Naive thymus-derived CD4-positive, alpha-beta T cell (primary cell): ENCODE measurements around the gene BLVRB. TPM values are rescaled to one million over a fixed set of nuclear protein-coding genes. Genes with fewer than 3 reads are reported as not detected.

Experiments used
- ATAC-seq: fragments of 150-1000 bp; cut with Tn5 transposase; 2 replicates; pipeline ENCODE4 v1.10.0; 2021; ENCODE audit warnings: mild to moderate bottlenecking, moderate library complexity
- CTCF ChIA-PET: fragments of 350-600 bp; sonication (Branson Sonifier 250); formaldehyde crosslinking; loops from one replicate; lab custom pipeline; 2021; ENCODE audit warnings: antibody characterized with exemption; lab: Charles Lee
- POLR2A ChIA-PET: fragments of 350-600 bp; sonication (Branson Sonifier 250); formaldehyde crosslinking; loops from one replicate; lab custom pipeline; 2021; ENCODE audit warnings: antibody characterized with exemption, inconsistent platforms; lab: Charles Lee
- DNase-seq, 9 donors: peaks; one replicate each; pipeline versions ENCODE4 v3.0.0 to v3.0.0-alpha.2; 2020 to 2022; ENCODE audit warnings: mixed read lengths in 1 of 9
- H3K27ac ChIP-seq: one replicate; pipeline ENCODE4 v1.7.0; 2013; ENCODE audit warnings: mild to moderate bottlenecking, low read depth, low read length, moderate library complexity
- H3K27me3 ChIP-seq, 2 donors: one replicate each; pipeline ENCODE4 v1.7.0; 2013; ENCODE audit warnings: low read length in 2 of 2, mild to moderate bottlenecking in 2 of 2, moderate library complexity in 2 of 2; ENCODE audit not compliant: control insufficient read depth in 2 of 2, insufficient read depth in 2 of 2
- H3K36me3 ChIP-seq, 3 experiments: 1 replicate in 2 of 3; 2 replicates in 1 of 3; pipeline ENCODE4 v1.7.0; 2013; ENCODE audit warnings: low read length in 3 of 3, mild to moderate bottlenecking in 3 of 3, moderate library complexity in 1 of 3; ENCODE audit not compliant: insufficient read depth in 3 of 3, control insufficient read depth in 2 of 3
- H3K4me1 ChIP-seq, 2 donors: one replicate each; pipeline ENCODE4 v1.7.0; 2013; ENCODE audit warnings: low read length in 2 of 2, mild to moderate bottlenecking in 2 of 2, moderate library complexity in 1 of 2; ENCODE audit not compliant: control insufficient read depth in 2 of 2, insufficient read depth in 2 of 2
- H3K4me3 ChIP-seq: 2 replicates; pipeline ENCODE4 v1.7.0; 2013; ENCODE audit warnings: mild to moderate bottlenecking, low read length
- H3K9me3 ChIP-seq, 3 experiments: 1 replicate in 2 of 3; 2 replicates in 1 of 3; pipeline ENCODE4 v1.7.0; 2013; ENCODE audit warnings: low read length in 3 of 3; ENCODE audit not compliant: control insufficient read depth in 2 of 3
- H3K27ac Mint-ChIP-seq, 9 donors: one replicate each; pipeline ENCODE4 v1.8.0; 2020 to 2022; ENCODE audit warnings: mixed read lengths in 9 of 9, mild to moderate bottlenecking in 8 of 9, moderate library complexity in 5 of 9, inconsistent platforms in 2 of 9
- H3K27me3 Mint-ChIP-seq, 5 donors: one replicate each; pipeline ENCODE4 v1.8.0; 2021 to 2022; ENCODE audit warnings: mixed read lengths in 5 of 5, mild to moderate bottlenecking in 1 of 5
- H3K36me3 Mint-ChIP-seq, 5 donors: one replicate each; pipeline ENCODE4 v1.8.0; 2020 to 2022; ENCODE audit warnings: mixed read lengths in 5 of 5, mild to moderate bottlenecking in 3 of 5, inconsistent platforms in 1 of 5
- H3K4me1 Mint-ChIP-seq, 7 donors: one replicate each; pipeline ENCODE4 v1.8.0; 2020 to 2022; ENCODE audit warnings: mixed read lengths in 7 of 7, mild to moderate bottlenecking in 3 of 7, inconsistent platforms in 1 of 7
- H3K4me3 Mint-ChIP-seq, 10 donors: one replicate each; pipeline ENCODE4 v1.8.0; 2020 to 2022; ENCODE audit warnings: mild to moderate bottlenecking in 10 of 10, mixed read lengths in 10 of 10, moderate library complexity in 6 of 10, inconsistent platforms in 2 of 10
- H3K9me3 Mint-ChIP-seq, 11 donors: one replicate each; pipeline ENCODE4 v1.8.0; 2020 to 2022; ENCODE audit warnings: mixed read lengths in 11 of 11, mild to moderate bottlenecking in 4 of 11, inconsistent platforms in 1 of 11, moderate library complexity in 1 of 11
- intact Hi-C, 2 donors: fragments of 100-400 bp; cut with micrococcal nuclease; formaldehyde crosslinking; loops; one replicate each; pipeline ENCODE4 v1.15.1; 2023
- polyA plus RNA-seq, 2 donors: library from polyadenylated mRNA; unstranded; fragments of 300-500 nt; fragmentation: Illumina TruSeq; gene quantifications; one replicate each; pipeline ENCODE4 v1.2.3, GENCODE V29; 2021
- total RNA-seq, 6 experiments: library from RNA in 5 of 6; stranded (reverse) in 5 of 6; gene quantifications; 1 replicate in 5 of 6; 2 replicates in 1 of 6; pipeline ENCODE4 v1.2.3 and lab custom pipeline; 2021 to 2026

BLVRB gene
- total RNA-seq (10 to 100 TPM; 11.0 to 42.2 (median 13.3) TPM), polyA plus RNA-seq (10 to 100 TPM; 27.6 TPM), total RNA-seq (lab: John Stamatoyannopoulos, UW) (2.0 reads per million, percentile 9 among the genes with 10 or more reads in this experiment)

DNA sequence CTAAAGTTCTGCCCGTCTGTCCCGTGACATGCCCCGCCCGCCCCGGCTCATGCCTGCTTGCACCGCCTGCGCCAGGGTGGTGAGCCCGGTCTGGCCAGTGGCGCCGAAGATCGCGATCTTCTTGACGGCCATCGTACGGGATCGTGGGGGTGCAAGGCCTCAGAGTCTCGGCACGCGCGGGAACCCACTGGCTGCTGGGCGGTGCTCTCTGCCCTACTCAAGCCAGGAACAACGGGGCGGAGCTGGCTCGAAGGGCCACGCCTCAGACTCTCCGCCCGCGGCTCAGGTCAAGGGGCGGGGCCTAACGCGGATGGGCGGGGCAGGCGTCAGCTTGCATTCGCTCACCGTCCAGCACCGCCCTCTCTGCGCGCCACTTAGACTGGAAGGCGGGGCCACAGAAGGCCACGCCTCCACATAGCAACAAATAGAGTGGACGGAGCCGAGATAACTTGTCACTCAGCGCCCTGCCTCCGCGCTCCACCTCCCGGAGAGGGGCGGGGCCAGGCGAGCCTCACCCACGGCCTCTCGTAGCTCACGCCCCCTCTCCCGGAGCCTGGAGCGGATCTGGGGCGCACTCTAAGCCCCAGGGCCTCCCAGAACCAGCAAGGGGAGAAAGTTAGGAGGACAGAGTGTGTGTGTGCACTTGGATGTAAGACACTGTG, at the start of gene BLVRB:
BLVRB (minus strand) TSS at position 189 of the 662 bp plus-strand sequence; CDS start at position 132, 57 bp downstream.
- peaks cover 3 to 4% of the 10 kb centered on the region in 2 donors for H3K27me3 ChIP-seq
- H3K27me3 Mint-ChIP-seq: peaks cover 6 to 28% (median 7%) of the 10 kb centered on the region in 5 donors
- DNase-seq (peak; percentile 98 to 100 (median 99)), ATAC-seq (peak; percentile 90)
- peaks cover 18 to 27% (median 25%) of the 10 kb centered on the region in 7 donors for H3K4me1 Mint-ChIP-seq
- H3K27ac Mint-ChIP-seq: peak within 1 kb of the TSS; percentile 70 to 94 (median 87)
- ChIA-PET CTCF (interaction anchor here (0.6 to 5.7 kb wide), 7 partner anchors 12 to 169 kb away, joined by 3 to 33 read pairs (median 5); partner anchors contain the start of gene SERTAD1), POLR2A (interaction anchor here (0.5 to 4.5 kb wide), 12 partner anchors 8 to 148 kb away, joined by 3 to 47 read pairs (median 4); partner anchors contain the start of genes C19orf47, PLD3, SERTAD1 and SERTAD3)
- no peaks in the 10 kb centered on the region for H3K36me3 ChIP-seq
- H3K4me3 ChIP-seq: peak within 1 kb of the TSS; percentile 44
- H3K4me1 ChIP-seq: peaks cover 0 to 7% of the 10 kb centered on the region in 2 donors
- peaks cover 0 to 6% (median 0%) of the 10 kb centered on the region in 5 donors for H3K36me3 Mint-ChIP-seq
- H3K27ac ChIP-seq: peak within 1 kb of the TSS; percentile 66
- H3K9me3 Mint-ChIP-seq: peaks cover 0 to 2% (median 0%) of the 10 kb centered on the region in 11 donors
- peak within 1 kb of the TSS; percentile 83 to 95 (median 86) for H3K4me3 Mint-ChIP-seq
- no peaks in the 10 kb centered on the region for H3K9me3 ChIP-seq
- intact Hi-C loops: loop anchor here (1.0 to 10.0 kb wide), 19 partner anchors 21 to 1817 kb away; partner anchors contain the start of genes COQ8B (in 2 of the 2), ITPKC (in 2 of the 2), SERTAD3 (in 2 of the 2) and ACTMAP (in 1 of the 2)

- Mint-ChIP-seq H3K9me3 (peaks cover 0 to 2% (median 0%) of the 10 kb centered on the region in 11 donors), H3K27me3 (peaks cover 29 to 53% (median 49%) of the 10 kb centered on the region in 5 donors), H3K36me3 (peaks cover 0 to 16% (median 0%) of the 10 kb centered on the region in 5 donors), H3K4me1 (peaks cover 3 to 15% (median 13%) of the 10 kb centered on the region in 7 donors), H3K27ac (no peak overlapping the region), H3K4me3 (peak overlapping the region in 5 of 10 donors; percentile 3 to 71 (median 26))
- Histone ChIP-seq H3K36me3 (no peaks in the 10 kb centered on the region), H3K4me3 (no peak overlapping the region), H3K27me3 (no peaks in the 10 kb centered on the region), H3K4me1 (no peaks in the 10 kb centered on the region), H3K27ac (no peak overlapping the region), H3K9me3 (no peaks in the 10 kb centered on the region)
- ATAC-seq (no peak), DNase-seq (no peak)
- intact Hi-C loops: no loop called here
- ChIA-PET CTCF (interaction anchor here (0.5 kb wide), 1 partner anchor 370 kb away, joined by 6 read pairs; no protein-coding TSS in a partner anchor), POLR2A (no interaction called here)
These were observed 48.3 kb upstream of the BLVRB start for GRCh38 chr19:40513741-40514315.

- Mint-ChIP-seq H3K4me1 (peaks cover 3 to 15% (median 13%) of the 10 kb centered on the region in 7 donors), H3K27me3 (peaks cover 29 to 54% (median 53%) of the 10 kb centered on the region in 5 donors), H3K27ac (no peak overlapping the region), H3K36me3 (peaks cover 0 to 16% (median 0%) of the 10 kb centered on the region in 5 donors), H3K4me3 (peak overlapping the region in 3 of 10 donors; percentile 4 to 71 (median 50)), H3K9me3 (peaks cover 0 to 2% (median 0%) of the 10 kb centered on the region in 11 donors)
- no peaks in the 10 kb centered on the region for H3K36me3 ChIP-seq
- ATAC-seq (no peak), DNase-seq (no peak)
- intact Hi-C loops: no loop called here
- CTCF ChIA-PET: interaction anchor here (0.5 kb wide), 1 partner anchor 369 kb away, joined by 6 read pairs; no protein-coding TSS in a partner anchor
- no peak overlapping the region for H3K4me3 ChIP-seq
- H3K27ac ChIP-seq: no peak overlapping the region
- H3K27me3 ChIP-seq: no peaks in the 10 kb centered on the region
- POLR2A ChIA-PET: no interaction called here
- no peaks in the 10 kb centered on the region for H3K9me3 ChIP-seq
- no peaks in the 10 kb centered on the region for H3K4me1 ChIP-seq
These were observed 47.8 kb upstream of the BLVRB start for GRCh38 chr19:40513345-40513678.

GRCh38 chr19:40512473-40513344, 47.2 kb upstream of the BLVRB start:
- DNase-seq (no peak), ATAC-seq (peak; percentile 18)
- Histone ChIP-seq H3K9me3 (no peaks in the 10 kb centered on the region), H3K4me3 (no peak overlapping the region), H3K4me1 (no peaks in the 10 kb centered on the region), H3K27me3 (no peaks in the 10 kb centered on the region), H3K36me3 (no peaks in the 10 kb centered on the region), H3K27ac (no peak overlapping the region)
- intact Hi-C loops: no loop called here
- no peak overlapping the region for H3K27ac Mint-ChIP-seq
- H3K27me3 Mint-ChIP-seq: peaks cover 29 to 53% (median 51%) of the 10 kb centered on the region in 5 donors
- H3K9me3 Mint-ChIP-seq: peaks cover 0 to 2% (median 0%) of the 10 kb centered on the region in 11 donors
- peaks cover 0 to 16% (median 0%) of the 10 kb centered on the region in 5 donors for H3K36me3 Mint-ChIP-seq
- CTCF ChIA-PET: no interaction called here
- peaks cover 3 to 15% (median 13%) of the 10 kb centered on the region in 7 donors for H3K4me1 Mint-ChIP-seq
- H3K4me3 Mint-ChIP-seq: peak overlapping the region in 8 of 10 donors; percentile 15 to 73 (median 44)
- POLR2A ChIA-PET: no interaction called here

GRCh38 chr19:40512110-40512472, 46.5 kb upstream of the BLVRB start:
- POLR2A ChIA-PET: no interaction called here

DNA sequence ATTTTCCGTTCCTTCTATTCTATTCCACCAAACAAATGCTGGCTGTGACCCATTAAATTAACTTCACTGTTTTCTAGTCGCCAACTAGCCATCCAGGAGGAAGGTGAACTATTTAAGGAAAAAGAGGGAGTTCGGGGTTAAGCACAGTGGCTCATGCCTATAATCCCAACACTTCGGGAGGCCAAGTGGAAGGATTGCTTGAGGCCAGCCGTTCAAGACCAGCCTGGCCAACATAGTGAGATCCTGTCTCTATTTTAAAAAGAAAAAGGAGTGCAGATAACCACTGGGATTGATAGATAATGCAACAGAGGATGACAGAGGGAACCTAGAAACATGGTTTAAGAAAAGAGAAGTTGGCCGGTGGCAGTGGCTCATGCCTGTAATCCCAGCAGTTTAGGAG, 45.9 kb upstream of the BLVRB start:
- ChIA-PET CTCF (no interaction called here), POLR2A (no interaction called here)
- H3K4me1 ChIP-seq: no peaks in the 10 kb centered on the region
- no peak overlapping the region for H3K27ac Mint-ChIP-seq
- no peak for ATAC-seq
- H3K27me3 Mint-ChIP-seq: peaks cover 29 to 48% (median 41%) of the 10 kb centered on the region in 5 donors
- DNase-seq: no peak
- no peaks in the 10 kb centered on the region for H3K9me3 ChIP-seq
- H3K36me3 ChIP-seq: no peaks in the 10 kb centered on the region
- no peaks in the 10 kb centered on the region for H3K27me3 ChIP-seq
- H3K4me3 ChIP-seq: no peak overlapping the region
- intact Hi-C loops: no loop called here
- peaks cover 0 to 2% (median 0%) of the 10 kb centered on the region in 11 donors for H3K9me3 Mint-ChIP-seq
- peaks cover 3 to 15% (median 13%) of the 10 kb centered on the region in 7 donors for H3K4me1 Mint-ChIP-seq
- no peak overlapping the region for H3K27ac ChIP-seq
- H3K4me3 Mint-ChIP-seq: peak overlapping the region in 1 of 10 donors; percentile 23
- peaks cover 0 to 16% (median 0%) of the 10 kb centered on the region in 5 donors for H3K36me3 Mint-ChIP-seq

More at GRCh38 chr19:40512110-40512472, 46.5 kb upstream of the BLVRB start:
- no peaks in the 10 kb centered on the region for H3K36me3 ChIP-seq
- H3K27me3 ChIP-seq: no peaks in the 10 kb centered on the region
- Mint-ChIP-seq H3K27ac (no peak overlapping the region), H3K9me3 (peaks cover 0 to 2% (median 0%) of the 10 kb centered on the region in 11 donors), H3K4me1 (peaks cover 3 to 15% (median 13%) of the 10 kb centered on the region in 7 donors), H3K27me3 (peaks cover 29 to 52% (median 46%) of the 10 kb centered on the region in 5 donors), H3K36me3 (peaks cover 0 to 16% (median 0%) of the 10 kb centered on the region in 5 donors), H3K4me3 (peak overlapping the region; percentile 15 to 73 (median 42))
- no peak overlapping the region for H3K27ac ChIP-seq
- H3K9me3 ChIP-seq: no peaks in the 10 kb centered on the region
- DNase-seq (no peak), ATAC-seq (no peak)
- CTCF ChIA-PET: no interaction called here
- no peak overlapping the region for H3K4me3 ChIP-seq
- intact Hi-C loops: no loop called here
- H3K4me1 ChIP-seq: no peaks in the 10 kb centered on the region
